Endothelial cell of umbilical vein (primary cell): ENCODE measurements around the gene PCYOX1L.

Source experiments
- CTCF ChIP-seq, 2 donors: IDR thresholded peaks; 1 replicate in 1 of 2; 2 replicates in 1 of 2; pipeline ENCODE4 v1.5.1; 2011; ENCODE audit warnings: low read length in 2 of 2, mild to moderate bottlenecking in 2 of 2, moderate library complexity in 2 of 2, control low read depth in 1 of 2, inconsistent platforms in 1 of 2, low read depth in 1 of 2; ENCODE audit not compliant: insufficient read depth in 1 of 2; ENCODE audit errors: extremely low read depth in 1 of 2
- EZH2 ChIP-seq: IDR thresholded peaks from 2 replicates; pipeline ENCODE4 v1.6.1; 2012; ENCODE audit warnings: borderline replicate concordance, low read depth, mild to moderate bottlenecking, moderate library complexity, low read length, inconsistent platforms; ENCODE audit not compliant: severe bottlenecking
- FOS ChIP-seq: IDR thresholded peaks from 2 replicates; pipeline ENCODE4 v1.6.1; 2011; ENCODE audit warnings: mild to moderate bottlenecking, low read length, moderate library complexity, borderline replicate concordance; ENCODE audit not compliant: insufficient read depth
- JUN ChIP-seq: IDR thresholded peaks from 2 replicates; pipeline ENCODE4 v1.6.1; 2011; ENCODE audit warnings: borderline replicate concordance, low read depth; ENCODE audit not compliant: insufficient read length, insufficient read depth
- MAX ChIP-seq: IDR thresholded peaks from 2 replicates; pipeline ENCODE4 v1.6.1; 2011; ENCODE audit not compliant: insufficient read depth, insufficient read length
- MYC ChIP-seq: IDR thresholded peaks from one replicate; pipeline ENCODE4 v1.6.1; 2011; ENCODE audit warnings: mild to moderate bottlenecking, low read depth, low read length
- POLR2A ChIP-seq: IDR thresholded peaks from 2 replicates; pipeline ENCODE4 v1.6.1; 2012; ENCODE audit warnings: low read depth, mild to moderate bottlenecking, control low read depth, low read length
- POLR2AphosphoS5 ChIP-seq: IDR thresholded peaks from 2 replicates; pipeline ENCODE4 v1.6.1; 2012; ENCODE audit warnings: low read depth, mild to moderate bottlenecking, control low read depth, low read length, moderate library complexity; ENCODE audit not compliant: insufficient read depth

GRCh38 chr5:149356391-149356790, 1.5 kb upstream of the PCYOX1L start:
- no peak for TF ChIP-seq CTCF (IDR thresholded peaks at IDR 0.05; ENCODE audit: extremely low read depth in 1 of 2, insufficient read depth in 1 of 2, low read depth in 1 of 2, low read length in 2 of 2)
- no peak for TF ChIP-seq EZH2
- TF ChIP-seq MYC, result no peak
- no peak for TF ChIP-seq MAX
- no peak for TF ChIP-seq POLR2AphosphoS5
- no peak for TF ChIP-seq POLR2A
- TF ChIP-seq JUN, result no peak
- TF ChIP-seq FOS, result no peak
